OCI-LY7 (cell line): Measurements from ENCODE around the gene CD2AP.

ENCODE experiments used
- CTCF ChIP-seq: fragments of 200-600 bp; sonication (generic); conservative IDR thresholded peaks from 2 replicates; pipeline ENCODE4 v1.5.1; 2014; ENCODE audit warnings: mild to moderate bottlenecking, antibody characterized with exemption, low read length, moderate library complexity, mixed read lengths
- EZH2phosphoT487 ChIP-seq: fragments of 200-600 bp; sonication (generic); IDR thresholded peaks from 2 replicates; pipeline ENCODE4 v1.6.1; 2018; ENCODE audit warnings: low read depth, borderline replicate concordance, mild to moderate bottlenecking, mixed run types, antibody characterized with exemption, low read length, moderate library complexity, mixed read lengths

- TF ChIP-seq CTCF (no peak), EZH2phosphoT487 (no peak)
Measured at GRCh38 chr6:47651505-47651944, 173.9 kb downstream of the CD2AP start.
